Measurements from ENCODE around the gene GLI2. TPM values are rescaled to one million over a fixed set of nuclear protein-coding genes. Genes with fewer than 3 reads are reported as not detected.

The GLI2 gene
- total and polyA plus RNA-seq, 8 donors, result 8.5 to 26.1 (median 18.4) TPM

DNA sequence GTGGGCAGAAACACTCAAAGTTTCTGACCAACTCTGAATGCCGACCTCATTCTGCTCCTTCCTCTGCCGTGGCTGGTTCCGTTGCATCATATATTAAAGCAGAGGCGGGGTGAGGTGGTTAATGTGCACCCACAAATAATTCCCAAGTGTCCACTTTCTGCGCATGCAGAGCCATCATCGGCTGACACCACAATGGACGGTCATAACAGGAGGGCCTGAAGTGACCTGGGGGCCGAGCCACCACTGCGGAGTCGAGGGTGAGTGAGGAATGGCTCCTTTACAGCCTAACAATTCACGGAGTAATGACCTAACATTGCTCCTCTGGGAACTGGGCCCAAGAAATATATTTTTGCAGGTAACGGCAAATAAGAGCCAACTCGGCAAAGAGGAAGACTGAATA, 32.9 kb upstream of the GLI2 start:
- intact Hi-C loops (cut with DNase I), result no loop called here
- no peaks in the 10 kb centered on the region for H3K36me3 ChIP-seq
- no peak overlapping the region for H3K27ac ChIP-seq
- peaks cover 0 to 31% of the 10 kb centered on the region in 2 donors for H3K27me3 ChIP-seq
- no peak for TF ChIP-seq CTCF (IDR thresholded peaks at IDR 0.05)
- H3K4me1 ChIP-seq, result no peaks in the 10 kb centered on the region
- H3K4me3 ChIP-seq, result no peak overlapping the region
- ATAC-seq, result no peak
- H3K9me3 ChIP-seq, result no peaks in the 10 kb centered on the region
- no peak for DNase-seq

DNA sequence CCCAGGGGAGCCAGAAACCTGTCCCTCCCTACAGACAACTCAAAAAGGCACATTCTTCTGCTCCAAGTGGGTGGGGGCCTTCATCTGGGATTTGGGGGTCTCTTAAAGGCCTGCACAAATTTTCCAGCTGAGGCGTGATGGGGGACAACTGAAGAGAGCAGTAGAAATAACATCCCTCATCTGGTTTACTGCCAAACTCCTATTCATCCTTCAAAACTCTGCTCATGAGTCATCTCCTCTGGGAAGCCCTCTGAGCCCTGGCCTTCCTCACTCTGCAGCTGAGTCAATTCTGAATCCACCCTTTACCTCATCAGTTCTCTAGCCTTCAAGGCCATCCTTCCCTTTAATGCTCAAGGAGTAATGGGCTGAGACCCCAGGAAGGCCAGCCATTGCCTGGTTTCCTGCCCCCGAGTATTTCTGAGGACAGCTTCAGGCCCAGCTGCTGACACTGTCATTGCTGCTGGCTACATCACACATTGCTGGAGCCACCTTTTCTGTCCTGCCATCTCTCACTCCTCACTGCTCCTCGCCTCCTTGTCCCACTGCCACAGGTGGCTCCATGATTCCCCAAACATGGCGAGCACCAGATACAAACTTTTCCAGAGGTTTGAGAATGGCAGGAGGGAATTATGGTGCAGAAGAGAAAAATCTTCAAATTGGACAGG, 32.2 kb upstream of the GLI2 start:
- no peaks in the 10 kb centered on the region for H3K9me3 ChIP-seq
- intact Hi-C loops (cut with DNase I), result no loop called here

DNA sequence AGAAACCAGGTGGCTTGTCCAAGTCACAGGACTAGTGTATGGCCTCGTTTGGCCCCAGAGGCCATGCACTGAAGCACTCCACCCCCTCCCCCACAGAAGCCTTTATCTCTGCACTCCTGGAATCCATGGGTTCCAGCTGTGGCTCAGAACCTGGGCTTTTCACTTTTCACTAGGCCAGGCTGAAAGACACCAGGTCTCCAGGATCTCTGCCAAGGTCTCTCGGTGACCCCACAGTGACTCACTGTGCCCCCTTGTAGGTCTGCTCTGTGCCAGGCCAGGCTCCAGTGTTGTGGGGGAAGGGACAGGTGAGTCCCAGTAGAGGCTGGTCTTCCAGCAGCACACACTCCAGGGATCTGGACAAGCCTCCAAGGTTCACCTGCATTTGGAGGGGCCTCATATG, 31.0 kb upstream of the GLI2 start:
- intact Hi-C loops (cut with DNase I), result no loop called here
- no peaks in the 10 kb centered on the region for H3K36me3 ChIP-seq
- H3K27ac ChIP-seq, result no peak overlapping the region
- H3K4me3 ChIP-seq, result no peak overlapping the region
- H3K4me1 ChIP-seq, result no peaks in the 10 kb centered on the region
- DNase-seq, result no peak
- H3K27me3 ChIP-seq, result peaks cover 0 to 38% of the 10 kb centered on the region in 2 donors
- no peaks in the 10 kb centered on the region for H3K9me3 ChIP-seq
- ATAC-seq, result no peak
- no peak for TF ChIP-seq CTCF (IDR thresholded peaks at IDR 0.05)

More for the DNA sequence above, 32.2 kb upstream of the GLI2 start:
- TF ChIP-seq CTCF (IDR thresholded peaks at IDR 0.05), result no peak
- no peak overlapping the region for H3K27ac ChIP-seq
- H3K4me1 ChIP-seq, result no peaks in the 10 kb centered on the region
- DNase-seq, result no peak
- no peak overlapping the region for H3K4me3 ChIP-seq
- no peaks in the 10 kb centered on the region for H3K36me3 ChIP-seq
- peaks cover 0 to 27% of the 10 kb centered on the region in 2 donors for H3K27me3 ChIP-seq
- ATAC-seq, result no peak

- intact Hi-C loops (cut with DNase I), result no loop called here
Measured at GRCh38 chr2:120707816-120708215, 27.9 kb upstream of the GLI2 start.

More at GRCh38 chr2:120707816-120708215, 27.9 kb upstream of the GLI2 start:
- no peaks in the 10 kb centered on the region for H3K4me1 ChIP-seq
- DNase-seq (no peak), ATAC-seq (no peak)
- no peaks in the 10 kb centered on the region for H3K9me3 ChIP-seq
- H3K27me3 ChIP-seq, result peaks cover 0 to 43% of the 10 kb centered on the region in 2 donors
- no peaks in the 10 kb centered on the region for H3K36me3 ChIP-seq
- TF ChIP-seq CTCF (IDR thresholded peaks at IDR 0.05), result no peak
- H3K27ac ChIP-seq, result no peak overlapping the region
- no peak overlapping the region for H3K4me3 ChIP-seq

Data from left lung (tissue), 10 donors.